GM12872 (cell line): ENCODE results near the gene IL20RA.

Experiments used
- TF ChIP-seq, protein P1 (sequence below): IDR thresholded peaks from 3 replicates; pipeline ENCODE4 v1.5.1; 2011; ENCODE audit warnings: low read depth, mild to moderate bottlenecking, low read length, moderate library complexity; ENCODE audit not compliant: insufficient read depth

The IL20RA gene

DNA sequence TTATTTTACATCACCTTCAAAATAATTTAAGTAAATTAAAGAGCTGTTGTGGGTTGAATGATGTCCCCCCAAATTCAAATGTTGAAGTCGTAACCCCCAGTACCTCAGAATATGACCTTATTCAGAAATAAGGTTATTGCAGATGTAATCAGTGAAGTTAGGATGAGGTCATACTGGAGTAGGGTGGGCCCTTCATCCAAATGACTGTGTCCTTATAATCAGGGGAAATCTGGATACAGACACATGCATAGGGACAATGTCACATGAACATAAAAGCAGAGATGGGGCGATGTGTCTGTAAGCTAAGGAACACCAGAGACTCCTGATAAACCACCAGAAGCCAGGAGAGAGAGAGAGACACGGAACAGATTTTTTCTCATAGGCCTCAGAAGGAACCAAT, 13.3 kb upstream of the IL20RA start:
- TF ChIP-seq, protein P1, sequence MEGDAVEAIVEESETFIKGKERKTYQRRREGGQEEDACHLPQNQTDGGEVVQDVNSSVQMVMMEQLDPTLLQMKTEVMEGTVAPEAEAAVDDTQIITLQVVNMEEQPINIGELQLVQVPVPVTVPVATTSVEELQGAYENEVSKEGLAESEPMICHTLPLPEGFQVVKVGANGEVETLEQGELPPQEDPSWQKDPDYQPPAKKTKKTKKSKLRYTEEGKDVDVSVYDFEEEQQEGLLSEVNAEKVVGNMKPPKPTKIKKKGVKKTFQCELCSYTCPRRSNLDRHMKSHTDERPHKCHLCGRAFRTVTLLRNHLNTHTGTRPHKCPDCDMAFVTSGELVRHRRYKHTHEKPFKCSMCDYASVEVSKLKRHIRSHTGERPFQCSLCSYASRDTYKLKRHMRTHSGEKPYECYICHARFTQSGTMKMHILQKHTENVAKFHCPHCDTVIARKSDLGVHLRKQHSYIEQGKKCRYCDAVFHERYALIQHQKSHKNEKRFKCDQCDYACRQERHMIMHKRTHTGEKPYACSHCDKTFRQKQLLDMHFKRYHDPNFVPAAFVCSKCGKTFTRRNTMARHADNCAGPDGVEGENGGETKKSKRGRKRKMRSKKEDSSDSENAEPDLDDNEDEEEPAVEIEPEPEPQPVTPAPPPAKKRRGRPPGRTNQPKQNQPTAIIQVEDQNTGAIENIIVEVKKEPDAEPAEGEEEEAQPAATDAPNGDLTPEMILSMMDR: no peak

DNA sequence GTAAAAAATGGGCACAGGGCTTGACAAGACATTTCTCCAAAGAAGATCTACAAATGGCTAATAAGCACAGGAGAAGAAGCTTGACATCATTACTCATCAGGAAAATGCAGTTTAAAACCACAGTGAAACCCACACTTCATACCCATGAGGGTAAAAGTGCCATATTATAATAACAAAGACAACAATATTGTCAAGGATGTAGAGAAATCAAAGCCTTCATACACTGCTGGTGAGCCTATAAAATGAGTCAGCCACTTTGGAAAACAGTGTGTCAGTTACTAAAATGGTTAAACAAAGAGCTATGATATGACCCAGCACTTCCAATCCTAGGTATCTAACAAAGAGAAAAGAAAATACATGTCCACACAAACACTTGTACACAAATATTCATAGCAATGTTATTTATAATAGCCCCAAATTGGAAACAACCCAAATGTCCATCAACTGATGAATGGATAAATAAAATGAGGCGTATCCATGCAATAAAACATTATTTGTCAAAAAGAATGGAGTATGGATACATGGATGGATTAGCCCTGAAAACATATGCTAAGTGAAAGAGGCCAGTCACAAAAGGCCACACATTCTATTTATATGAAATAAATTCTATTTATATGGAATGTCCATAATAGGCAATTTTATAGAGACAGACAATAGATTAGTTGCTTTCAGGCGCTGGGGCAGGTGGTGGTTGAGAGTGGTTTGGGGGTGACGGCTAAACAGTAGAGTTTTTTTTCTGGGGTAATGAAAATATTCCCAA, 11.5 kb upstream of the IL20RA start:
- TF ChIP-seq, protein P1: no peak

DNA sequence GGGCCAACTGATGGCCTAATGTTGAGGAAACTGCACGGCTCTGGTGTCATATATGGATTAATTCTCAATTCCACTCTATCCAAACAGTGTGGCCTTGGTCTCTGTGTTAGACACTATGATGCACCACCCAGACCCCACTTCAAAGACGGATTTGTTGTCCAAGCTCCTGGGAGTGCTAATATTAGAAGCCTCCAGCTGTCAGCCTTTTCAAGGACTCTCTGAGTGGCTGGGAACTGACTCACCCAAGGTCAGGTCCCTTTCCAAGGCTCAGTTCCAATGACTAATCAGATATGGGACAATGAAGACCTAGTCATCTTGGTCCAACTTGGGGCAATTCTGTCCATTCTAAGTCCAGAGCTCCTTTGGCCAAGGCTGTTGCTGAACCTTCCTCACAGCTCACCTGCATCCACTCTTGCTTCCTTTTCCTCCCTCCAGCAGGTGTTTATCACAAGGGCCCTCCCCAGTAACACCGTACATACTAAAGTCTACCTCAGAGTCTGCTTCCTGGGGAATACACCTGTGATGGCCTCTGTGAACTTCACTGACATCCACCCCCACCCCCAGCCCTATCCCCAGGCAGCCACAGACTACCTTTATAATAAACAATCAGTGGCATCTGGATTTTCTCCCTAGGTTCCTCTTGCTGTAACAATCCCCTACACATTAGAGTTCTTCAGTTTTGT, 7.2 kb upstream of the IL20RA start:
- TF ChIP-seq, protein P1: no peak

DNA sequence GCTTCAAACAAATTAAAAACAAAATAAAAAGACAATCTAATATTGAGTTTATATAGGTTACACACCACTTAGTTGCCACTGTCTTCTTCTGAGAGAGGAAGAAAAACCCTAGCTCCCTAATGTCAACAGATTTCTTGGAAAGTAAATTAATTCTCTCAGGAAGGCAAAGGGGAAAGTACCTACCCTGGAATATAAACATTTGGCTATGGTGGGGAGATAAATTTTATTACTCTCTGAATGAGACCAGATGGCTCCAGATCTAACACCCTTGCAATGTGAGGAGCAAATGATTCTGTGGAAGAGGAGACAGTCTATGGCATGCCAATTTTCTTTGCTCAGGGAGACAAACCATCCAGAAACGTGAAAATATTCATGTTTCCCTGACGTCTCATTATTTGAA, 4.3 kb upstream of the IL20RA start:
- TF ChIP-seq, protein P1: no peak

DNA sequence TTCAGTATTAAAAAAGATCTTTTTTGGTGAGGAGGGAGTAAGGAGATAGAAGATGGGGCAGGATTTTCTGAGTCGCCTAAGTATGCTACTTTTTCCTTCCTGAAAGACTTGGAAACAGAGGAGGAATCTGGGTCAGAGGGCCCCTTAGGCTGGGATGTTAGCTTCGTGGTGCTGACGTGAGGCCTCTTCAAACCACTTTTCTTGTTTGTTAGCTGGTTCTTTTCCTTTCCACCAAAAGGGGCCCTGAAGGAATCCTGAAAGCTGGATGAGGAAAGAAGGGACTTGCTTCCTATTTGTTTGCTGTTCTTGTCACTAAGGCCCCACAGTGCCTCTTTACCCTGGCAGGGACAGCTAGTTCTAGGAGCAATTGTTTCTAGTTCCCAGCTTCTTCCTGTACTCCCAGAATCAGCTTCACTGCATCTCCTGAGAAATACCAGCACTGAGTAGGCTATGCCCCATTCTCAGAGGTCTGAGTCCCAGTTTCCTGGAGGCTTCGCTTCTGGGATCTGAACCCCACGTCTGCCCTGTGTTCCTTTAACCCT, 2.2 kb upstream of the IL20RA start:
- TF ChIP-seq, protein P1: no peak

DNA sequence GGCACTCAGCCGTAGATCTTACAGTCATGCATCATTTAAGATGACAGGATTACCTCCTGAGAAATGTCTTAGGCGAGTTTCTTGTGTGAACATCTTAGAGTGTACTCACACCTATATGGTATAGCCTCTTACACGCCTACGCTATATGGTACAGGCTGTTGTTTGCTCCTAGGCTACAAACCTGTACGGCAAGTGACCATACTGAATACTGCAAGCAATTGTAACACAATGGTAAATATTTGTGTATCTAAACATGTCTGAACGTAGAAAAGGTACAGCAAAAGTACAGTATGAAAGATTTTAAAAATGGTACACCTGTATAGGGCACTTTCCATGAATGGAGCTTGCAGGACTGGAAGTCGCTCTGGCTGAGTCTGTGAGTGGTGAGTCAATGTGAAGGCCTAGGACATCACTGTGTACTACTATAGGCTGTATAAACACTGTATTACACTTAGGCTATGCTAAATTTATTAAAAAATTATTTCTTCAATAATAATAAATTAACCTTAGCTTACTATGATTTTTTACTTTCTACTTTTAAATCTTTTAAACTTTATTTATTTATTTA, 541 bp upstream of the IL20RA start:
- TF ChIP-seq, protein P1: no peak

DNA sequence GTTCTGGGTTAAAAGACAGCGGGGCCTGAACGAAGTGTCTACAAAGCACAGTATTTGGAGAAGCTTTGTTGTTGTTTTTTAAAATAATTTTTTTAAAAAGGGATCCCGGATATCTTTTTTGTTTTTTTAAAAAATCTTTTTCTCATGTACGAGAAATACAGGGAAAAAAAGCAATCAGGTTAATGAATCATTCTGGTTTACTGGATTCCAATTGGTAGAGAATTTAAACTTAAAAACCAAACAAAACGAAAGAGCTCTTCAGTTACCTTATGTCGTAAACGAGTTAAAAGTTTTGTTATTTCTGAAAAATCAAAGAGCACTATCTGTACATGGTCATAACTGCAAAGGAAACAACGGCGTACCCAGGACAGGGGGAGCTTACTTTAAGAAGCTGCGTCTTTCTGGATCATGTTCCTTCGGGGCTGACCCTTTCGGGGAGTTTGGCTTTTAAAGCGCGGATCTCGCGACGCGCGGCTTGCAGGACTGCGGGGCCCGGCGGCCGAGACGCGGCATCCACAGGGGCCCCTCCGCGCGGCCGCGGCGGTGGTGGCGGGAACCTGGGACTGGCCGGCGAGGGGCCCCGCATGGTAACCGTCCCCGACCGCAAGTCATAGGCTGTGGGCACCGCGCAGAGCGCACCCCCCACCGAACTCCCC, 927 bp downstream of the IL20RA start:
- TF ChIP-seq, protein P1: no peak
